HG02938 (cell line): ENCODE data around the gene ADORA2B.
"Not testable (repeated sequence)": the region's sequence is repeated elsewhere in the genome, so short reads cannot be mapped to it uniquely, and the experiment has no call there.

Source experiments
- ATAC-seq: cut with Tn5 transposase; IDR thresholded peaks from one replicate; pipeline ENCODE4 v1.9.1; 2021; ENCODE audit warnings: mild to moderate bottlenecking, moderate library complexity; ENCODE audit not compliant: unreplicated experiment

ADORA2B gene

GRCh38 chr17:15979013-15979412, 34.1 kb downstream of the ADORA2B start:
- ATAC-seq, result not testable (repeated sequence)

DNA sequence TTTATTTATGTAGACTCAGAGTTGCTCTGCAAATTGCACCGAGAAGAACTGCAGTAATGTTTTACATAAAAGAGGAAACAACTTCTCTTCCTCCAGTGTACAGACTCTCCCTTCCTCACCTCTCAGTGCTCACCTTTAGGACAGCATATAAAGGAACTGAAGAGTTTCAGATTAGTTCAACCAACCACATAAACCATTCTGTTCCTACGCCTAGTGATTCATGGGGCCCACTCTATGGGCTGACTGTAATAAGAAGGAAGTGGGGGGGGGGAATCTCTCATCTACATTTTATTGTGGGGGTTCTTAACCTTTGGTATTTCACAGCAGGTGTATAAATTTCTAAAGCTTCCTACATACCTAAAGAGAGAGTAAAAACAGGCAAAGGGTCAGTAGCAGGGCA, 36.3 kb downstream of the ADORA2B start:
- peak; percentile 79 for ATAC-seq

DNA sequence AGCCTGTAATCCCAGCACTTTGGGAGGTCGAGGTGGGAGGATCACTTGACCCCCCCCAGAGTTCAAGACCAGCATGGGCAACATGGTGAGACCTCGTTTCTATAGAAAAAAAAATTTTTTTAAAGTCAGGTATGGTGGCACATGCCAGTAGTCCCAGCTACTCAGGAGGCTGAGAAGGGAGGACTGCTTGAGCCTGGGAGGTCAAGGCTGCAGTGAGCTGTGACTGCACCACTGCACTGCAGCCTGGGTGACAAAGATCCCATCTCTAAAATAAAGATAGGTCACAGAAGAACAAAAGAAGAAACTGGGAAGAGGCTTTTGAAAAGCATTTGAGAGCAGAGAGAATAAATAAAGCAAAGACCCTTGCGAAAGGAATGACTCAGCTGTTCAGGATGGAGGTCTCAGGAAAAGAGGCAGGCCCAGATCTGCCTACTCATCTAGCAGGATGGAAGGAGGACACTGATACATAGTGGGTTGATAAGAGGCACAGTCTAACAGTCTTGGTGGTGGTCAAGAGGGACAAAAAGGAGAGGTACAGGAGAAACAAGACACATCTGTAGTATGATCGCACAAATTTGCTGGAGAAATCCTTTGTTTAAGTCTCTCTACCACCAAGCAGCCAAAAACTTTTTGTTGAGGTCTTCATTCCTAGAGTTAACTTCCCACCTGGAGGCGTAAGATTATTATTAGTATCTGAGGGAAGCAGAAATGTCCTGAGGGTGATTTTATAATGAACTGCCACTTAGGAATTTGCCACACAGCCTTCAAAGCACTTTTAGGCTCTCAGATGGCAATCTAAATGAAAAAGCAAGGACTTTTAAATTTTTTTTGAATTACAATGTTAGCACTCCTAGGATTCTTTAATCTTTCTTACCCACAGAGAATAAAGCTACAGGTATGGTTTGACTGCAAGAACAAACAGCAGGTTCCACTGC, 37.0 kb downstream of the ADORA2B start:
- no peak for ATAC-seq

DNA sequence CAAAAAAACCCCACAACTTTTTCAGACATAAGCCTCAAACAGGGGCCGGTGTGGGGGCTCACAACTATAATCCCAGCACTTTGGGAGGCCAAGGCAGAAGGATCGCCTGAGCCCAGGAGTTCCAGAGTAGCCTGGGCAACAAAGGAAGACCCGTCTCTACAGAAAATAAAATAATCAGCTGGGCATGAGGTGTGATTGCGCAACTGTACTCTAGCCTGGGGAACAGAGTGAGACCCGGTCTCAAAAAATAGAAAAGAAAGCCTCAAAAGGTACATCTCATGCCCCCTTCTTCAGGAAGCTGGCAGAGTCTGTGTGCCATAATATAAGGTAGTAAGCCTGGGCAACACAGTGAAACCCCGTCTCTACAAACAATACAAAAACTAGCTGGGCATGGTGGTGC, 51.4 kb downstream of the ADORA2B start:
- ATAC-seq, result no peak

- no peak for ATAC-seq
Observed at GRCh38 chr17:15998031-15998562, 53.2 kb downstream of the ADORA2B start.

GRCh38 chr17:15999141-15999973, 54.4 kb downstream of the ADORA2B start, which contains the start of the genes TTC19 and ZSWIM7:
TTC19 (plus strand) TSS chr17:15999824; CDS start chr17:15999849, 25 bp downstream.
ZSWIM7 (minus strand) TSS chr17:15999704; CDS start chr17:15999594, 110 bp downstream.
- ATAC-seq, result peak; percentile 88

- ATAC-seq, result peak; percentile 31
Observed at GRCh38 chr17:15999974-16000827, 55.3 kb downstream of the ADORA2B start.

GRCh38 chr17:16001226-16001897, 56.4 kb downstream of the ADORA2B start:
- ATAC-seq, result no peak

DNA sequence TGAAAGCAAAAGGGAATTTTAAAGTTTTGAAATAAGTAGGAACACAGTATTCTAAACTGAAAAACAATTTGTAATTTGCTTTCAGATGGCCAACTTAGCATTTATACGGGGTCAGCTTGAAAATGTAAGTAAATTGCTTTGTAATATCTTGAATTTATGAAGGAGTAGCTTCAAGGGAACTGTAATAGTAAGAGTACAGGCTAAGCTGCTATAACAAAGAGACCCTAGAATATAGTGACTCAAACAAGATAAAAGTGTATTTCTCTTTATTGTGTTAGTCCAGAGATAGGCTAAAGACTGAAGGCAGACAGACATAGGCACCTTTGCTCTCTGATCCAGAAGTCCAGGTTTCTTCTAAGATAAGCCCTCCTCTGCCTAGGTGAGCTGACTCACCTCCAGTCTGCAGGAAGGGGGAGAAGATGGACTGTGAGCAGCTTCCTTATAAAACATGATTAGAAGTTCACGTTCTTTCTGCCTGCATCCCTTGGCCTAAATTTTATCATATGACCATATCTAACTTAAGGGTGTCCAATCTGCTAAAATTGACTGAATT, 57.9 kb downstream of the ADORA2B start:
- no peak for ATAC-seq

- no peak for ATAC-seq
Observed at GRCh38 chr17:16003841-16004240, 58.9 kb downstream of the ADORA2B start.

GRCh38 chr17:16005636-16006035, 60.7 kb downstream of the ADORA2B start:
- ATAC-seq, result no peak

- no peak for ATAC-seq
Observed at GRCh38 chr17:16007439-16007838, 62.5 kb downstream of the ADORA2B start.

DNA sequence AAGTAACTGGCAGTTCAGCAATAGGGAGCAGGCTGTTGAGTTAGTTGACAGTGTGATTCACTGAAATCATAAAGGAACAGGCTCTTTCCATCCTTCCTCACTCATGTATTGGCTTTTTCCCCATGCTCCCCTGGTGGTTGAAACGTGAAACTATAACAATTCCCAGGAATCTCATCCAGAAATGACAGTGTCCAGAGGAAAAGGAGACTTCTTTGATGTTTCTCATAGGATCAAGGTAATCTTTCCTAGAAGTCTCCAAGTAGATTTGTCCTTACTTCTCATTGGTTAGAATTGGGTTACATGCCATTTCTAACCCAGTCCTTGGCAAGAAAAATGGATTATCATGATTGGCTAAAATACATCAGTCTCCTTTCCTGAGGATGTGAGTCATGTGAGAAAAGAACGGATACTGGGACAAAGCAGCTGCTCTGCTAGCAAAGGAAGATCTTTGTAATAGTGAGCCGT, 69.0 kb downstream of the ADORA2B start:
- no peak for ATAC-seq

GRCh38 chr17:16019347-16019746, 74.4 kb downstream of the ADORA2B start:
- ATAC-seq, result no peak

DNA sequence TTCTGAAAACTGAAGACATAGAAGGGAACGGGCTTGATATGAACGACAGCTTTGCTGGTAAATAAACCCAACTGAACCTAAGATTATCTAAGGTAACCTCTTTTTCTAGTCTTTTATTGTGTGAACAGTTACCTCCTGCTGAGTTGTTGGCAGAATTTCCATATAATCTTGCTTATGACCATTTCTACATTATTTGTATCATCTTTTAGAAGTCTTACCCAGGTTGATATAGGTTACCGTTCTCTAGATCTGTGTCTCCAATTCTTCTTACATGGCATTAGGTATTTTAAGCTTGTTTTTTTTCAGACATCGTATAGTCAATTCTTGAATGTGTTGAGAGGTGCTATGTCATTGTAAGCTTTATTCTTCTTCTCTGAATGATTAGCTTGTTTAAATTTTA, 79.0 kb downstream of the ADORA2B start:
- ATAC-seq, result no peak

- ATAC-seq, result no peak
Observed at GRCh38 chr17:16025202-16025601, 80.3 kb downstream of the ADORA2B start.
